ENCODE results near the gene REXO1. TPM values are rescaled to one million over a fixed set of nuclear protein-coding genes. Genes with fewer than 3 reads are reported as not detected.

The REXO1 gene
- total RNA-seq, 1 experiment from 2014 or later = 43.0 TPM

- Mint-ChIP-seq H3K36me3 (ENCODE audit: insufficient read depth, unreplicated experiment) (peaks cover 14% of the 10 kb centered on the region), H3K4me3 (ENCODE audit: unreplicated experiment) (no peak overlapping the region), H3K9me3 (ENCODE audit: unreplicated experiment) (no peaks in the 10 kb centered on the region), H3K27ac (ENCODE audit: unreplicated experiment) (no peak overlapping the region), H3K27me3 (ENCODE audit: insufficient read depth, unreplicated experiment) (no peaks in the 10 kb centered on the region), H3K4me1 (ENCODE audit: low read depth, unreplicated experiment) (peaks cover 5% of the 10 kb centered on the region)
- no peak for TF ChIP-seq CTCF (IDR thresholded peaks at IDR 0.05; ENCODE audit: insufficient read depth in 1 of 2, low read depth in 1 of 2, low read length in 1 of 2, severe bottlenecking in 1 of 2, unreplicated experiment in 1 of 2)
- H3K4me1 ChIP-seq = peaks cover 39% of the 10 kb centered on the region
- POLR2A ChIA-PET = no interaction called here
- DNase-seq = no peak
- H3K9me3 ChIP-seq = no peaks in the 10 kb centered on the region
- no peak overlapping the region for H3K4me3 ChIP-seq (ENCODE audit: low read depth, low read length)
- intact Hi-C loops (cut with micrococcal nuclease; ENCODE audit: unreplicated experiment) = no loop called here
- no peaks in the 10 kb centered on the region for H3K27me3 ChIP-seq (replicated peaks; ENCODE audit: control insufficient read depth, insufficient read depth, low read length)
- CTCF ChIA-PET = no interaction called here
- no peaks in the 10 kb centered on the region for H3K36me3 ChIP-seq (ENCODE audit: control insufficient read depth, insufficient read depth, low read length)
- no TSS peak for BruUV-seq (replicated peaks)
Measured at GRCh38 chr19:1857648-1858326, 9.5 kb upstream of the REXO1 start.

DNA sequence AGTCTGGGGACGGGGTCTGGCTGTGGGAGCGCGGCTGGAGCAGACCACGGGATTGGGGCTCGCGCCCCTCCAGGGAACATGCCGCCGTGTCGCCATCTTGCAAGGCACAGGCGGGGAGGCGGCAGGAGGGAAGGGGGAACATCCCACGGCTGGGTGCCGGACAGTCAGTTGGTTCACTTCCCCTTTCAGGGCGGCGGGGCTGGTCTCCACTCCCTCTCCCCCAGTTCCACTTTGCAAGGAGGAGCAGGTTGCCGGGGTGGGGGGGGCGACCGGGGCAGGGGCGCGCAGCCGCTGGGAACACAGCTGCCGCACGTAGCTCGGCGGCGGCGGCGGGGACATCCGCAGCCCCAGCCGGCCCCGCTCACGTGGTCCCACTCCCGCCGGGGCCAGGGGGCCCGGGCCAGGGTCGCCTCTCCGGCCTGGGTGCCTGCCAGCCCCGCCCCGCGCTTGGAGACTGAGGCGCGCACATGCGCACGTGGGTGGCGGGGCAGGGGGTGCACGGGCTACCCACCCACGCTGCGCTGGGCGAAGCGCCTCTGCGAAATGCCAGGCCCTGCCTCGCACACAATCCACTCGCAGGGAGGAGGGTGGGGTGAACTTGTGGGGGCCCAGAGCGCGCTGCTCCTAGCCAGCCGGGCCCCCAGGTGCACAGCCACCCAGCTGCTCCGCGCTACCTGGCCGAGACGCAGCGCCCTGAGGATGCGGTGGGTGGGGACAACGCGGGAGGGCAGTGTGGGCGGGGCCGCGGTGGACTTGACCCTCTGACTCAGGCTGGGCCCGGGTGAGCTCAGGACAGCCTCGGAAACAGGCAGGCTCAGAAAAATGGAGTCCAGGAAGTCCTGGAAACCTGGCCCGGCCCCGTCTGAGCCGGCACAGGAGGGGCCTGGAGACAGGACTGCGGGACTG is 8.7 kb upstream of the REXO1 start:
- Mint-ChIP-seq H3K36me3 (ENCODE audit: insufficient read depth, unreplicated experiment) (peaks cover 6% of the 10 kb centered on the region), H3K27ac (ENCODE audit: unreplicated experiment) (no peak overlapping the region), H3K4me1 (ENCODE audit: low read depth, unreplicated experiment) (peaks cover 5% of the 10 kb centered on the region), H3K4me3 (ENCODE audit: unreplicated experiment) (no peak overlapping the region), H3K27me3 (ENCODE audit: insufficient read depth, unreplicated experiment) (no peaks in the 10 kb centered on the region), H3K9me3 (ENCODE audit: unreplicated experiment) (no peaks in the 10 kb centered on the region)
- no peak for TF ChIP-seq CTCF (IDR thresholded peaks at IDR 0.05; ENCODE audit: insufficient read depth in 1 of 2, low read depth in 1 of 2, low read length in 1 of 2, severe bottlenecking in 1 of 2, unreplicated experiment in 1 of 2)
- no TSS peak for BruUV-seq (replicated peaks)
- DNase-seq = no peak
- intact Hi-C loops (cut with micrococcal nuclease; ENCODE audit: unreplicated experiment) = no loop called here
- H3K9me3 ChIP-seq = no peaks in the 10 kb centered on the region
- CTCF ChIA-PET = no interaction called here
- H3K4me3 ChIP-seq (ENCODE audit: low read depth, low read length) = no peak overlapping the region
- no peaks in the 10 kb centered on the region for H3K36me3 ChIP-seq (ENCODE audit: control insufficient read depth, insufficient read depth, low read length)
- POLR2A ChIA-PET = no interaction called here
- no peaks in the 10 kb centered on the region for H3K27me3 ChIP-seq (replicated peaks; ENCODE audit: control insufficient read depth, insufficient read depth, low read length)
- H3K4me1 ChIP-seq = peaks cover 39% of the 10 kb centered on the region

DNA sequence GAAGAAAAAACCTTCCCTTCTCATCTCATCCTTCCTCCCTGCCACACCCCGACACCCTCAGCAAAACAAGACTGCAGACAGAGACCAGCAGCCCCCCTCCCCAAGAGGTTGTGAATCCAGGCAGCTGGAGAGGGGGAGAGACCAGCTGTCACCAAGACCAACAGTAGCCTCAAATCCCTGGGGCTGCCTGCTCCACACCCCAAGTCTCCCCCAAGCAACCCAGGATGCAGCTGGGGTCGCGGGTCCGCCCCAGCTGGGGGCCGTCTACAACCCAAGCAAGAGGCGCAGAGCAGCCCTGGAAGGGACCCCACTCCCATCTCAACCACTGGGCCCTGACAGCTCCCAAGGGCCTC is 8.0 kb upstream of the REXO1 start:
- intact Hi-C loops (cut with micrococcal nuclease; ENCODE audit: unreplicated experiment) = no loop called here
- no TSS peak for BruUV-seq (replicated peaks)
- Mint-ChIP-seq H3K36me3 (ENCODE audit: insufficient read depth, unreplicated experiment) (peaks cover 3% of the 10 kb centered on the region), H3K27ac (ENCODE audit: unreplicated experiment) (no peak overlapping the region), H3K4me3 (ENCODE audit: unreplicated experiment) (no peak overlapping the region), H3K4me1 (ENCODE audit: low read depth, unreplicated experiment) (peaks cover 1% of the 10 kb centered on the region), H3K27me3 (ENCODE audit: insufficient read depth, unreplicated experiment) (no peaks in the 10 kb centered on the region), H3K9me3 (ENCODE audit: unreplicated experiment) (no peaks in the 10 kb centered on the region)
- ChIA-PET POLR2A (no interaction called here), CTCF (no interaction called here)
- H3K4me3 ChIP-seq (ENCODE audit: low read depth, low read length) = no peak overlapping the region
- H3K9me3 ChIP-seq = no peaks in the 10 kb centered on the region
- peaks cover 35% of the 10 kb centered on the region for H3K4me1 ChIP-seq
- no peak for TF ChIP-seq CTCF (IDR thresholded peaks at IDR 0.05; ENCODE audit: insufficient read depth in 1 of 2, low read depth in 1 of 2, low read length in 1 of 2, severe bottlenecking in 1 of 2, unreplicated experiment in 1 of 2)
- DNase-seq = no peak
- H3K36me3 ChIP-seq (ENCODE audit: control insufficient read depth, insufficient read depth, low read length) = no peaks in the 10 kb centered on the region
- no peaks in the 10 kb centered on the region for H3K27me3 ChIP-seq (replicated peaks; ENCODE audit: control insufficient read depth, insufficient read depth, low read length)
